Bronchial smooth muscle cell (primary cell): Measurements from ENCODE around the gene XPO6. TPM values are rescaled to one million over a fixed set of nuclear protein-coding genes. Genes with fewer than 3 reads are reported as not detected.

Experiments
- total RNA-seq: library from RNA; depleted of rRNA; stranded (reverse); fragments of >200 nt; gene quantifications from 2 replicates; pipeline ENCODE4 v1.2.1, GENCODE V29; 2014

Gene XPO6, protein sequence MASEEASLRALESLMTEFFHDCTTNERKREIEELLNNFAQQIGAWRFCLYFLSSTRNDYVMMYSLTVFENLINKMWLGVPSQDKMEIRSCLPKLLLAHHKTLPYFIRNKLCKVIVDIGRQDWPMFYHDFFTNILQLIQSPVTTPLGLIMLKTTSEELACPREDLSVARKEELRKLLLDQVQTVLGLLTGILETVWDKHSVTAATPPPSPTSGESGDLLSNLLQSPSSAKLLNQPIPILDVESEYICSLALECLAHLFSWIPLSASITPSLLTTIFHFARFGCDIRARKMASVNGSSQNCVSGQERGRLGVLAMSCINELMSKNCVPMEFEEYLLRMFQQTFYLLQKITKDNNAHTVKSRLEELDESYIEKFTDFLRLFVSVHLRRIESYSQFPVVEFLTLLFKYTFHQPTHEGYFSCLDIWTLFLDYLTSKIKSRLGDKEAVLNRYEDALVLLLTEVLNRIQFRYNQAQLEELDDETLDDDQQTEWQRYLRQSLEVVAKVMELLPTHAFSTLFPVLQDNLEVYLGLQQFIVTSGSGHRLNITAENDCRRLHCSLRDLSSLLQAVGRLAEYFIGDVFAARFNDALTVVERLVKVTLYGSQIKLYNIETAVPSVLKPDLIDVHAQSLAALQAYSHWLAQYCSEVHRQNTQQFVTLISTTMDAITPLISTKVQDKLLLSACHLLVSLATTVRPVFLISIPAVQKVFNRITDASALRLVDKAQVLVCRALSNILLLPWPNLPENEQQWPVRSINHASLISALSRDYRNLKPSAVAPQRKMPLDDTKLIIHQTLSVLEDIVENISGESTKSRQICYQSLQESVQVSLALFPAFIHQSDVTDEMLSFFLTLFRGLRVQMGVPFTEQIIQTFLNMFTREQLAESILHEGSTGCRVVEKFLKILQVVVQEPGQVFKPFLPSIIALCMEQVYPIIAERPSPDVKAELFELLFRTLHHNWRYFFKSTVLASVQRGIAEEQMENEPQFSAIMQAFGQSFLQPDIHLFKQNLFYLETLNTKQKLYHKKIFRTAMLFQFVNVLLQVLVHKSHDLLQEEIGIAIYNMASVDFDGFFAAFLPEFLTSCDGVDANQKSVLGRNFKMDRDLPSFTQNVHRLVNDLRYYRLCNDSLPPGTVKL
- 62.7 and 86.2 TPM in 2 replicates for total RNA-seq

GRCh38 chr16:28211758-28212531, at the start of gene XPO6:
TSS of gene XPO6 (minus strand) at chr16:28211965. CDS start at chr16:28211368, 597 bp downstream.

GRCh38 chr16:28063591-28064061, 148.1 kb downstream of the XPO6 start, which contains the start of gene GSG1L:
TSS of gene GSG1L (minus strand) at chr16:28063714. CDS start at chr16:28063424, 290 bp downstream.

Other genes starting within 250 kb of the XPO6 start
- not detected in 2 replicates for gene GSG1L, start 148.3 kb downstream of the XPO6 start, total RNA-seq
- gene SBK1, start 80.6 kb upstream of the XPO6 start, total RNA-seq, result not detected in 2 replicates
- 0.47 and 0.94 TPM in 2 replicates for gene NPIPB6, start 151.5 kb upstream of the XPO6 start, total RNA-seq
- 67.1 and 85.6 TPM in 2 replicates for gene EIF3CL, start 191.9 kb upstream of the XPO6 start, total RNA-seq